ENCODE results near the gene RAB3A.

- TF ChIP-seq SIN3A (IDR thresholded peaks at IDR 0.05; ENCODE audit: borderline replicate concordance, insufficient read depth, low read depth, low read length) (0 out of 2 replicates have a peak, but pooled peaks have one; percentile 68), POLR2AphosphoS5 (IDR thresholded peaks at IDR 0.05; ENCODE audit: low read depth, low read length) (peak; percentile 74; the same call in 1 of the 2 replicates), REST (IDR thresholded peaks at IDR 0.05; ENCODE audit: insufficient read depth in 1 of 2, low read depth in 2 of 2, low read length in 1 of 2) (no peak), CTCF (IDR thresholded peaks at IDR 0.05) (no peak)
Observed at GRCh38 chr19:18173572-18174288, 30.1 kb downstream of the RAB3A start, which contains the start of gene IFI30.

Measured in Panc1 (cell line).